Endodermal cell (in vitro differentiated cells): Measurements from ENCODE around the gene MYO7A. TPM values are rescaled to one million over a fixed set of nuclear protein-coding genes. Genes with fewer than 3 reads are reported as not detected.

Experiments used
- DNase-seq: peaks from one replicate; pipeline ENCODE4 v3.0.0-alpha.2; 2017
- H3K27ac ChIP-seq: 2 replicates; pipeline ENCODE4 v1.5.1; 2013; ENCODE audit warnings: mild to moderate bottlenecking, low read depth, low read length, moderate library complexity
- H3K27me3 ChIP-seq: 2 replicates; pipeline ENCODE4 v1.6.1; 2013; ENCODE audit warnings: mild to moderate bottlenecking, low read length, moderate library complexity; ENCODE audit not compliant: insufficient read depth, control insufficient read depth, poor library complexity, severe bottlenecking
- H3K36me3 ChIP-seq: 2 replicates; pipeline ENCODE4 v1.7.0; 2013; ENCODE audit warnings: mild to moderate bottlenecking, low read length, moderate library complexity; ENCODE audit not compliant: control insufficient read depth, insufficient read depth
- H3K4me1 ChIP-seq: one replicate; pipeline ENCODE4 v1.7.0; 2013; ENCODE audit warnings: low read length; ENCODE audit not compliant: control insufficient read depth, insufficient read depth
- H3K4me3 ChIP-seq: 2 replicates; pipeline ENCODE4 v1.5.1; 2013; ENCODE audit warnings: mild to moderate bottlenecking, low read length, moderate library complexity
- H3K9ac ChIP-seq: 2 replicates; pipeline ENCODE4 v1.6.1; 2013; ENCODE audit warnings: mild to moderate bottlenecking, low read length, moderate library complexity; ENCODE audit not compliant: poor library complexity, severe bottlenecking; ENCODE audit errors: extremely low read depth
- H3K9me3 ChIP-seq: 2 replicates; pipeline ENCODE4 v1.6.1; 2013; ENCODE audit warnings: mild to moderate bottlenecking, low read length, moderate library complexity; ENCODE audit not compliant: control insufficient read depth
- H3K27ac Mint-ChIP-seq: 2 replicates; pipeline ENCODE4 v1.8.0; 2020; ENCODE audit warnings: mixed read lengths
- H3K27me3 Mint-ChIP-seq: 2 replicates; pipeline ENCODE4 v1.8.0; 2021; ENCODE audit warnings: mild to moderate bottlenecking, mixed read lengths; ENCODE audit not compliant: insufficient read depth
- H3K36me3 Mint-ChIP-seq: 2 replicates; pipeline ENCODE4 v1.8.0; 2020; ENCODE audit warnings: low read depth, mixed read lengths
- H3K4me1 Mint-ChIP-seq: 2 replicates; pipeline ENCODE4 v1.8.0; 2020; ENCODE audit warnings: mixed read lengths
- H3K4me3 Mint-ChIP-seq: 2 replicates; pipeline ENCODE4 v1.8.0; 2020; ENCODE audit warnings: mild to moderate bottlenecking, moderate library complexity, mixed read lengths
- H3K9me3 Mint-ChIP-seq: 2 replicates; pipeline ENCODE4 v1.8.0; 2020; ENCODE audit warnings: mild to moderate bottlenecking, mixed read lengths
- CTCF ChIP-seq: fragments of 200-600 bp; sonication (generic); conservative IDR thresholded peaks from 2 replicates; pipeline ENCODE4 v1.5.0; 2021; ENCODE audit warnings: antibody characterized with exemption, mild to moderate bottlenecking
- WGBS, 2 experiments: methylation state at CpG; one replicate each; pipeline versions ENCODE4 v1.1.5 to v1.1.7; 2013; ENCODE audit warnings: missing lambda C conversion rate in 2 of 2, mixed read lengths in 1 of 2; ENCODE audit not compliant: insufficient coverage in 1 of 2, insufficient read length in 1 of 2; 5-methylcytosine and 5-hydroxymethylcytosine counted together
- total RNA-seq, 2 donors: library from RNA; stranded (reverse); fragmentation: NEBNext Ultra II Directional in 1 of 2; extraction: Animal tissue kit (Norgen Biotek cat#: 25700) in 1 of 2; gene quantifications; 2 replicates in 1 of 2; 3 replicates in 1 of 2; pipeline ENCODE4 v1.2.1, GENCODE V29; 2021

The MYO7A gene
- total RNA-seq, 2 donors from 2014 or later: 2.4 to 2.7 TPM

DNA sequence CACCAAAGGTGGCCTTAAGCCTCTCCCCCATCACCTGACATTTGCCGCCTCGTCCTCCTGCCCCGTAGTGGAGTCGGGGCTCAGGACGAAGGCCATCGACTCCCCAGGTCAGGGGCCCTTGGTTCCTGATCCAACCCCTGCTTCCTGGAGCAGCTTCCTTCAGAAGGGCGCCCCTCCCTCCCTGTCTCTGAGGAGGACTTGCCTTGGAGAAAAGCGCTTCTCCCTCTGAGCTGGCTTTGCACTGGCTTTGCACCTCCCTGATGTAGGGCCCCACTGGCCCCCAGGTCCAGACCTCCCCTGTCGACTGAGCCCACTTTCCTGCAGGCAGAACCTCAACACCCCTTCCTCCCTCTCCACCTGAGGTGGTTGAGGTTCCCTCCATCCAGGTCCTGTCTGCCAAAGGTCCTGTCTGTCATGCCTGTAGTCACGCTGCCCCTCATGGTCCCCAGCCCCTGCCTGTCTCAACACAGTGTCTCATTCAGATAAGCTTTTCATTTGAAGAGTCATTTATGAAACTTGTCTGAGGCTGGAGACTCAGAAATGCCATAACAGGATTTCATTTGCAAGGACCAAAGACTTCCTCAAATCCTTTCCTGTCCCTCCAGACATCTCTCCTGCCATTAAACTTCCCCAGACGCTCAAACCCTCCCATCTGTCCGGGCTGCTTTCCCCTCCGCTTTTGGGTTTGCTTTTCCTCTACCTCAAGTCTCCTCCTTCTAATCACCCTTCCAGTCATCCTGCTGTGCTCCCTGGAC is 78.4 kb downstream of the MYO7A start:
- DNase-seq: peak; percentile 40
- H3K27ac Mint-ChIP-seq: no peak overlapping the region
- Histone ChIP-seq H3K27ac (no peak overlapping the region), H3K9me3 (no peaks in the 10 kb centered on the region), H3K36me3 (no peaks in the 10 kb centered on the region), H3K4me1 (no peaks in the 10 kb centered on the region), H3K4me3 (no peak overlapping the region), H3K9ac (no peak overlapping the region), H3K27me3 (no peaks in the 10 kb centered on the region)
- TF ChIP-seq CTCF: no peak
- H3K27me3 Mint-ChIP-seq: no peaks in the 10 kb centered on the region
- H3K4me3 Mint-ChIP-seq: no peak overlapping the region
- H3K36me3 Mint-ChIP-seq: no peaks in the 10 kb centered on the region
- H3K9me3 Mint-ChIP-seq: no peaks in the 10 kb centered on the region
- no peaks in the 10 kb centered on the region for H3K4me1 Mint-ChIP-seq
- 92 to 97% methylated on average over 7 to 13 of the region's 13 CpGs for WGBS, 2 experiments

DNA sequence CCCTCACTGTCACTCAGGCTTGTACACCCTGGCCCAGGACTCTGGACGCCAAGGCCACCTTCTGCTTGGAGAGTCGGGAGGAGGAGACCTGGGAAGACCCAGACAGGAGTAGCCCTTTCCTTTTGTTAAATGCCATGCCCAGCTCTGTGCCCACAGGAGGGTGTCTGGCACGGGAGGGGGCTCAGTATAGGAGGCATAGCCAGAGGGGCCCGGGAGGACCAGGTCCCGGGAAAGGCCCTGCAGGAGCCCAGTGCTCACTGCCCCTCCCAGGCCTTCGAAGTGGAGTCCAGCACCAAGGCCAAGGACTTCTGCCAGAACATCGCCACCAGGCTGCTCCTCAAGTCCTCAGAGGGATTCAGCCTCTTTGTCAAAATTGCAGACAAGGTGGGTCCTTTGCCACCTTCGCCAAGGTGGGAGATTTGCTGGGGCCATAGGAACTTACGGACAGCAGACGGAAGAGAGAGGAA is 79.0 kb downstream of the MYO7A start:
- no peaks in the 10 kb centered on the region for H3K27me3 Mint-ChIP-seq
- H3K36me3 Mint-ChIP-seq: no peaks in the 10 kb centered on the region
- no peak overlapping the region for H3K27ac Mint-ChIP-seq
- Histone ChIP-seq H3K9me3 (no peaks in the 10 kb centered on the region), H3K27ac (no peak overlapping the region), H3K9ac (no peak overlapping the region), H3K36me3 (no peaks in the 10 kb centered on the region), H3K27me3 (no peaks in the 10 kb centered on the region), H3K4me1 (no peaks in the 10 kb centered on the region), H3K4me3 (no peak overlapping the region)
- no peaks in the 10 kb centered on the region for H3K9me3 Mint-ChIP-seq
- no peak for TF ChIP-seq CTCF
- peak; percentile 39 for DNase-seq
- WGBS, 2 experiments: 92 to 96% methylated on average over 4 to 10 of the region's 10 CpGs
- peaks cover 2% of the 10 kb centered on the region for H3K4me1 Mint-ChIP-seq
- H3K4me3 Mint-ChIP-seq: no peak overlapping the region

GRCh38 chr11:77207618-77208313 is 79.7 kb downstream of the MYO7A start:
- Mint-ChIP-seq H3K4me1 (peaks cover 7% of the 10 kb centered on the region), H3K4me3 (no peak overlapping the region), H3K9me3 (no peaks in the 10 kb centered on the region), H3K27ac (no peak overlapping the region), H3K36me3 (no peaks in the 10 kb centered on the region), H3K27me3 (peaks cover 2% of the 10 kb centered on the region)
- peak; percentile 41 for DNase-seq
- no peaks in the 10 kb centered on the region for H3K27me3 ChIP-seq
- 93 to 97% methylated on average over 8 to 10 of the region's 10 CpGs for WGBS, 2 experiments
- H3K36me3 ChIP-seq: no peaks in the 10 kb centered on the region
- H3K4me3 ChIP-seq: no peak overlapping the region
- H3K9me3 ChIP-seq: no peaks in the 10 kb centered on the region
- no peak overlapping the region for H3K27ac ChIP-seq
- no peak overlapping the region for H3K9ac ChIP-seq
- no peaks in the 10 kb centered on the region for H3K4me1 ChIP-seq
- no peak for TF ChIP-seq CTCF
